Endothelial cell of umbilical vein (primary cell): ENCODE data around the gene BIK. TPM values are rescaled to one million over a fixed set of nuclear protein-coding genes. Genes with fewer than 3 reads are reported as not detected.

ENCODE experiments used
- BruUV-seq: library from RNA; stranded (reverse); fragments of 400-500 nt; replicated peaks from 2 replicates; lab custom pipeline; 2021; lab: Mats Ljungman, UMichigan
- CTCF ChIA-PET: fragments of 300-600, 350-600 bp; sonication (Branson Sonifier 250); formaldehyde crosslinking; loops from one replicate; lab custom pipeline; 2021; ENCODE audit warnings: antibody characterized with exemption, inconsistent platforms; lab: Charles Lee
- POLR2A ChIA-PET: fragments of 300-600, 350-600 bp; sonication (Branson Sonifier 250); formaldehyde crosslinking; loops from one replicate; lab custom pipeline; 2021; ENCODE audit warnings: antibody characterized with exemption, inconsistent platforms; lab: Charles Lee
- DNase-seq: peaks from one replicate; pipeline ENCODE4 v3.0.0-alpha.2; 2011; ENCODE audit warnings: low read depth, low spot score
- FAIRE-seq: peaks from 2 replicates; lab custom pipeline; 2011; peaks lifted over from hg19 to GRCh38; lab: Jason Lieb, UNC
- H2AFZ ChIP-seq: 2 replicates; pipeline ENCODE4 v1.6.0; 2012; ENCODE audit warnings: low read depth, low read length, control low read depth, inconsistent platforms
- H3K27ac ChIP-seq: 2 replicates; pipeline ENCODE4 v1.5.1; 2011; ENCODE audit warnings: low read depth, mild to moderate bottlenecking, control low read depth, low read length, moderate library complexity; ENCODE audit not compliant: insufficient read depth
- H3K27me3 ChIP-seq, 2 experiments: 2 replicates each; pipeline versions ENCODE4 v1.6.0 to v1.6.1; 2011; ENCODE audit warnings: low read length in 2 of 2, mixed read lengths in 1 of 2; ENCODE audit not compliant: control insufficient read depth in 2 of 2, insufficient read depth in 2 of 2
- H3K36me3 ChIP-seq, 2 experiments: 2 replicates in 1 of 2; 3 replicates in 1 of 2; pipeline ENCODE4 v1.5.1; 2011; ENCODE audit warnings: low read length in 2 of 2, mild to moderate bottlenecking in 1 of 2, moderate library complexity in 1 of 2; ENCODE audit not compliant: control insufficient read depth in 2 of 2, insufficient read depth in 2 of 2; ENCODE audit errors: extremely low read depth in 1 of 2
- H3K4me1 ChIP-seq: 3 replicates; pipeline ENCODE4 v1.5.1; 2011; ENCODE audit warnings: mild to moderate bottlenecking, low read length; ENCODE audit not compliant: control insufficient read depth, insufficient read depth; ENCODE audit errors: extremely low read depth
- H3K4me2 ChIP-seq: 2 replicates; pipeline ENCODE4 v1.6.1; 2011; ENCODE audit warnings: low read length, control low read depth, mixed read lengths; ENCODE audit not compliant: insufficient read depth
- H3K4me3 ChIP-seq, 3 experiments: fragments of 200-600 bp in 1 of 3; sonication (generic), shearing (Covaris generic) in 1 of 3; replicated peaks in 1 of 3; 2 replicates each; pipeline ENCODE4 v1.5.1; 2011 to 2016; ENCODE audit warnings: control low read depth in 3 of 3, low read length in 3 of 3, mild to moderate bottlenecking in 2 of 3, inconsistent platforms in 1 of 3, low read depth in 1 of 3, moderate library complexity in 1 of 3; ENCODE audit not compliant: insufficient read depth in 1 of 3
- H3K79me2 ChIP-seq: 2 replicates; pipeline ENCODE4 v1.6.0; 2012; ENCODE audit warnings: low read length, inconsistent platforms; ENCODE audit not compliant: control insufficient read depth, insufficient read depth
- H3K9ac ChIP-seq: replicated peaks from 2 replicates; pipeline ENCODE3; 2011; ENCODE audit warnings: low read length, control low read depth; ENCODE audit not compliant: insufficient read depth; ENCODE audit errors: extremely low read depth
- H3K9me1 ChIP-seq: replicated peaks from 3 replicates; pipeline ENCODE4 v1.6.0; 2011; ENCODE audit warnings: mild to moderate bottlenecking, low read length; ENCODE audit not compliant: control insufficient read depth, insufficient read depth; ENCODE audit errors: extremely low read depth
- H3K9me3 ChIP-seq: replicated peaks from 2 replicates; pipeline ENCODE4 v1.5.1; 2012; ENCODE audit warnings: low read length, inconsistent platforms; ENCODE audit not compliant: control insufficient read depth, insufficient read depth
- H4K20me1 ChIP-seq: replicated peaks from 2 replicates; pipeline ENCODE3; 2011; ENCODE audit warnings: mild to moderate bottlenecking, low read length; ENCODE audit not compliant: control insufficient read depth, insufficient read depth; ENCODE audit errors: extremely low read depth
- CTCF ChIP-seq, 2 donors: IDR thresholded peaks; 1 replicate in 1 of 2; 2 replicates in 1 of 2; pipeline ENCODE4 v1.5.1; 2011; ENCODE audit warnings: low read length in 2 of 2, mild to moderate bottlenecking in 2 of 2, moderate library complexity in 2 of 2, control low read depth in 1 of 2, inconsistent platforms in 1 of 2, low read depth in 1 of 2; ENCODE audit not compliant: insufficient read depth in 1 of 2; ENCODE audit errors: extremely low read depth in 1 of 2
- EZH2 ChIP-seq: IDR thresholded peaks from 2 replicates; pipeline ENCODE4 v1.6.1; 2012; ENCODE audit warnings: borderline replicate concordance, low read depth, mild to moderate bottlenecking, moderate library complexity, low read length, inconsistent platforms; ENCODE audit not compliant: severe bottlenecking
- FOS ChIP-seq: IDR thresholded peaks from 2 replicates; pipeline ENCODE4 v1.6.1; 2011; ENCODE audit warnings: mild to moderate bottlenecking, low read length, moderate library complexity, borderline replicate concordance; ENCODE audit not compliant: insufficient read depth
- GATA2 ChIP-seq: IDR thresholded peaks from 2 replicates; pipeline ENCODE4 v1.7.0; 2011; ENCODE audit warnings: low read depth, mild to moderate bottlenecking, moderate library complexity, mixed read lengths, low read length; ENCODE audit not compliant: insufficient read length, insufficient read depth
- JUN ChIP-seq: IDR thresholded peaks from 2 replicates; pipeline ENCODE4 v1.6.1; 2011; ENCODE audit warnings: borderline replicate concordance, low read depth; ENCODE audit not compliant: insufficient read length, insufficient read depth
- MAX ChIP-seq: IDR thresholded peaks from 2 replicates; pipeline ENCODE4 v1.6.1; 2011; ENCODE audit not compliant: insufficient read depth, insufficient read length
- MYC ChIP-seq: IDR thresholded peaks from one replicate; pipeline ENCODE4 v1.6.1; 2011; ENCODE audit warnings: mild to moderate bottlenecking, low read depth, low read length
- POLR2A ChIP-seq: IDR thresholded peaks from 2 replicates; pipeline ENCODE4 v1.6.1; 2012; ENCODE audit warnings: low read depth, mild to moderate bottlenecking, control low read depth, low read length
- POLR2AphosphoS5 ChIP-seq: IDR thresholded peaks from 2 replicates; pipeline ENCODE4 v1.6.1; 2012; ENCODE audit warnings: low read depth, mild to moderate bottlenecking, control low read depth, low read length, moderate library complexity; ENCODE audit not compliant: insufficient read depth
- dilution Hi-C: fragments of 300-500 bp; cut with MboI; formaldehyde crosslinking; loops from one replicate; pipeline ENCODE4 v1.15.0; 2019; ENCODE audit warnings: low sequenced_read_pairs; ENCODE audit not compliant: extremely low pct_ligation_motif_present
- intact Hi-C: fragments of 100-400 bp; cut with micrococcal nuclease; formaldehyde crosslinking; loops from one replicate; pipeline ENCODE4 v1.10.0; 2022
- polyA plus RNA-seq, 4 experiments: library from polyadenylated mRNA; depleted of rRNA in 3 of 4; stranded (reverse) in 3 of 4; unstranded in 1 of 4; fragments of >200 nt; gene quantifications; 2 replicates each; pipeline versions ENCODE4 v1.2.1 to v1.2.3, GENCODE V29; 2011 to 2012; ENCODE audit warnings: missing spikeins in 1 of 4
- total RNA-seq: library from RNA; stranded (reverse); gene quantifications from 2 replicates; pipeline ENCODE4 v1.2.3, GENCODE V29; 2021

Gene BIK
- total and polyA plus RNA-seq, 2 donors (not counting 3 experiments of a cell fraction or from before 2014, with no cell fraction given) = 0.49 to 0.95 TPM

GRCh38 chr22:43129426-43130425, 19.2 kb downstream of the BIK start:
- Histone ChIP-seq H3K4me1 (peaks cover 6% of the 10 kb centered on the region), H3K9ac (no peak overlapping the region), H3K36me3 (peaks cover 0 to 15% of the 10 kb centered on the region in 2 experiments), H3K4me3 (no peak overlapping the region), H3K4me2 (no peak overlapping the region), H3K79me2 (no peaks in the 10 kb centered on the region), H3K9me1 (no peaks in the 10 kb centered on the region), H3K9me3 (no peaks in the 10 kb centered on the region), H2AFZ (no peak overlapping the region), H3K27ac (no peak overlapping the region), H3K27me3 (no peaks in the 10 kb centered on the region), H4K20me1 (no peaks in the 10 kb centered on the region)
- TF ChIP-seq POLR2AphosphoS5 = no peak
- TF ChIP-seq GATA2 = no peak
- no peak for TF ChIP-seq CTCF (IDR thresholded peaks at IDR 0.05; ENCODE audit: extremely low read depth in 1 of 2, insufficient read depth in 1 of 2, low read depth in 1 of 2, low read length in 2 of 2)
- TF ChIP-seq MAX = no peak
- TF ChIP-seq FOS = no peak
- no peak for TF ChIP-seq MYC
- no peak for TF ChIP-seq EZH2
- no peak for TF ChIP-seq JUN
- no peak for TF ChIP-seq POLR2A
- CTCF ChIA-PET = no interaction called here
- POLR2A ChIA-PET = no interaction called here
- dilution Hi-C loops = no loop called here
- FAIRE-seq = no peak
- BruUV-seq = no TSS peak
- no peak for DNase-seq
- intact Hi-C loops = no loop called here
